ENCODE results near the gene INPPL1. TPM values are rescaled to one million over a fixed set of nuclear protein-coding genes. Genes with fewer than 3 reads are reported as not detected.
"Not testable (repeated sequence)": the region's sequence is repeated elsewhere in the genome, so short reads cannot be mapped to it uniquely, and the experiment has no call there.

The INPPL1 gene
- total RNA-seq, 1 experiment from 2014 or later: 109 TPM

DNA sequence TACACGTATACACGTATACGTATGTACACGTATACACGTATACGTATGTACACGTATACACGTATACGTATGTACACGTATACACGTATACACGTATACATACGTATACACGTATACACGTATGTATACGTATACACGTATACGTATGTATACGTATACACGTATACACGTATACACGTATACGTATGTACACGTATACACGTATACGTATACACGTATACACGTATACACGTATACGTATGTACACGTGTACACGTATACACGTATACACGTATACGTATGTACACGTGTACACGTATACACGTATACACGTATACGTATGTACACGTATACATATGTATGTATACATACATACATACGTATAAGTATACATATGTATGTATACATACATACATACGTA lies 23.1 kb upstream of the INPPL1 start:
- DNase-seq; H3K4me3 ChIP-seq (ENCODE audit: insufficient read depth, low read depth, low read length); H3K36me3 ChIP-seq (replicated peaks; ENCODE audit: control insufficient read depth, insufficient read depth, low read length); H3K27me3 ChIP-seq (ENCODE audit: control insufficient read depth, insufficient read depth, low read length): not testable (repeated sequence)

DNA sequence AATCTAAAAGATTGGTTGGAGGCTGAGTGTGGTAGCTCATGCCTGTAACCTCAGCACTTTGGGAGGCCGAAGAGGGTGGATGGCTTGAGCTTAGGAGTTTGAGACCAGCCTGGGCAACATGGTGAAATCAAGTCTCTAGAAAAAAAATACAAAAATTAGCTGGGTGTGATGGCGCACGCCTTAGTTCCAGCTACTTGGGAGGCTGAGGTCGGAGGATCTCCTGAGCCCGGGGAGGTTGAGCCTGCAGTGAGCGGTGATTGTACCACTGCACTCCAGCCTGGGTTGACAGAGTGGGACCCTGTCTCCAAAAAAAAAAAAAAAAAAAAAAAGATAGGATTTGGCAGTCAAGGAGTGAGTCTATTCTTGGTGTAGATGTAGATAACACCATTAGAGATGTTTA lies 22.0 kb upstream of the INPPL1 start:
- no peaks in the 10 kb centered on the region for H3K27me3 ChIP-seq (ENCODE audit: control insufficient read depth, insufficient read depth, low read length)
- no peak for DNase-seq
- no peaks in the 10 kb centered on the region for H3K36me3 ChIP-seq (replicated peaks; ENCODE audit: control insufficient read depth, insufficient read depth, low read length)
- H3K4me3 ChIP-seq (ENCODE audit: insufficient read depth, low read depth, low read length): no peak overlapping the region

DNA sequence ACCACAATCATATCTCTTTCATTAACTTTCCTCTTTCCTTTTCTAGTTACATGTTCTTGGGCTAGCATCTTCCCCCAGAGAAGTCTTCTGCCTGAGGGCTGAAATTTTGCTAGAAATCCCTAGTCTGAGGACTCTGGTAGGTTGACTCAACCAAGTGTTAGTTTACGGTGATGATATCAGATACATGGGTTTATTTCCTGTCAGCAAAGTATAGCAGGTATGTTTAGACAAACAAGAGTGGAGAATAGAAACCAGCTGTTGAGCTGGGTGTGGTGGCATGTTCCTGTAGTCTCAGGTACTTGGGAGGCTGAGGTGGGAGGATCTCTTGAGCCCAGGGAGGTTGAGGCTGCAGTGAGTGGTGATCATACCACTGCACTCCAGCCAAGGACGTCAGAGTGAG lies 21.4 kb upstream of the INPPL1 start:
- no peak for DNase-seq
- Histone ChIP-seq H3K4me3 (ENCODE audit: insufficient read depth, low read depth, low read length) (no peak overlapping the region), H3K27me3 (ENCODE audit: control insufficient read depth, insufficient read depth, low read length) (no peaks in the 10 kb centered on the region)

DNA sequence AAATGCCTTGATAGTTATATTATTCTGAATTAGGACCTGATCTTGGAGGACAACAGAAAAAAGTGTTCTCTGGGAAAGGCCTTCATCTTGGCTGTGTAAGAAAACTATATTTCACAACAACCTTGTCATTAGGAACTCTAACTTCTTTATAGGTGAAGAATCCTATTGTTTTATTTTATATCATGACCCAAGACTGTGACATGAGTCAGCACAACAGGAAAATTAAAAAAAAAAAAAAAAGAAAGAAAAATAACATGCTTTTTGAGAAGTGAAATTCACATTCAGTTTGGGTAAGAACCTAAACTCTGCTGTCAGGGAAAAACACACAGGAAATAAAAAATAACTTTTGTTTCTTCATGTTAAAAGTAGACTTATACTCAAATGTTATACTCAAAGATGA lies 19.7 kb upstream of the INPPL1 start:
- no peak for DNase-seq
- H3K27me3 ChIP-seq (ENCODE audit: control insufficient read depth, insufficient read depth, low read length): no peaks in the 10 kb centered on the region
- no peak overlapping the region for H3K4me3 ChIP-seq (ENCODE audit: insufficient read depth, low read depth, low read length)
- no peaks in the 10 kb centered on the region for H3K36me3 ChIP-seq (replicated peaks; ENCODE audit: control insufficient read depth, insufficient read depth, low read length)

More for the DNA sequence above, 21.4 kb upstream of the INPPL1 start:
- H3K36me3 ChIP-seq (replicated peaks; ENCODE audit: control insufficient read depth, insufficient read depth, low read length): no peaks in the 10 kb centered on the region

DNA sequence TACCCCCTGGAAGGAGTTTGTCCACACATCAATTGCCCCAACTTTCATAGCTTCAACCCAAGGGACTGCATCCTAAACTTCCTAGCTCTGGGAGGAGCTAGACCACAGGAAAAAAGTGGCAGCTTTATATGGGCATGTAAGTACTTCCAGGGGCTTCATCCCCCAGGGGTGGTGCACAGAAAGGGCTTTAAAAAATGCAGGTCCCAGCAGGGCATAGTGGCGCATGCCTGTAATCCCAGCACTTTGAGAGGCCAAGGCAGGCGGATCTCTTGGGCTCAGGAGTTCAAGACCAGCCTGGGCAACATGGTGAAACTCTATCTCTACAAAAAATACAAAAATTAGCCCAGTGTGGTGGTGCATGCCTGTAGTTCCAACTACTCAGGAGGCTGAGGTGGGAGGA lies 17.8 kb upstream of the INPPL1 start:
- H3K27me3 ChIP-seq (ENCODE audit: control insufficient read depth, insufficient read depth, low read length); H3K36me3 ChIP-seq (replicated peaks; ENCODE audit: control insufficient read depth, insufficient read depth, low read length); DNase-seq: not testable (repeated sequence)

DNA sequence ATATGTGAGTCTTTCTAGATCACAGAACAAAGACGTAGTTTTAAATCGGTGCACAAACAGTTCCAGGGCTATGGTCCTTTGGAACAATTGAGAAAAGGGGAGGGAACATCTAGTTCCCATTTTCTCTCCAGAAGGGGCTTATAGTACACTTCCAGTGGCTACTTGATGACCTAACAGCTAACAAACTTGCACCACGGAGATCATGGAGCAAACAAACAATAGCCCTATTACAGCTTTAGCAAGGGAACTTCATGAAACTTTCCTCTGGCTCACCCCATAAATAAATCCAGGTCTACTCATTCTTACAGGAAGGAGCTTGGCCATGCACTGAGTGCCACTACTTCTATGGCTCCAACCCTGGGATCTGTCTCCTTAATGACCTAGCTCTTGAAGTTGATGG lies 16.3 kb upstream of the INPPL1 start:
- H3K36me3 ChIP-seq (replicated peaks; ENCODE audit: control insufficient read depth, insufficient read depth, low read length): no peaks in the 10 kb centered on the region
- H3K4me3 ChIP-seq (ENCODE audit: insufficient read depth, low read depth, low read length): no peak overlapping the region
- no peak for DNase-seq

More for the DNA sequence above, 17.8 kb upstream of the INPPL1 start:
- H3K4me3 ChIP-seq (ENCODE audit: insufficient read depth, low read depth, low read length): not testable (repeated sequence)

DNA sequence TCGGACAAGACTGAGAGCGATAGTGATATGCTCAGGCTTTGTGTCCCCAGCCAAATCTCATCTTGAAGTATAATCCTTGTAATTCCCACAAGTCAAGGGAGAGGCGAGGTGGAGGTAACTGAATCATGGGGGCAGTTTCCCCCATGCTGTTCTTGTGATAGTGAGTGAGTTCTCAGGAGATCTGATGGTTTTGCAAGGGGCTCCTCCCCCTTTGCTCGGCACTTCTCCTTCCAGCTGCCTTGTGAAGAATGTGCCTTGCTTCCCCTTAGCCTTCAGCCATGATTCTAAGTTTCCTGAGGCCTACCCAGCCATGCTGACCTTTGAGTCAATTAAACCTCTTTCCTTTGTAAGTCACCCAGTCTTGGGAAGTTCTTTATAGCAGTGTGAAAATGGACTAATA lies 15.5 kb upstream of the INPPL1 start:
- no peak for DNase-seq
- Histone ChIP-seq H3K4me3 (ENCODE audit: insufficient read depth, low read depth, low read length) (no peak overlapping the region), H3K36me3 (replicated peaks; ENCODE audit: control insufficient read depth, insufficient read depth, low read length) (no peaks in the 10 kb centered on the region), H3K27me3 (ENCODE audit: control insufficient read depth, insufficient read depth, low read length) (no peaks in the 10 kb centered on the region)

More for the DNA sequence above, 16.3 kb upstream of the INPPL1 start:
- H3K27me3 ChIP-seq (ENCODE audit: control insufficient read depth, insufficient read depth, low read length): no peaks in the 10 kb centered on the region

DNA sequence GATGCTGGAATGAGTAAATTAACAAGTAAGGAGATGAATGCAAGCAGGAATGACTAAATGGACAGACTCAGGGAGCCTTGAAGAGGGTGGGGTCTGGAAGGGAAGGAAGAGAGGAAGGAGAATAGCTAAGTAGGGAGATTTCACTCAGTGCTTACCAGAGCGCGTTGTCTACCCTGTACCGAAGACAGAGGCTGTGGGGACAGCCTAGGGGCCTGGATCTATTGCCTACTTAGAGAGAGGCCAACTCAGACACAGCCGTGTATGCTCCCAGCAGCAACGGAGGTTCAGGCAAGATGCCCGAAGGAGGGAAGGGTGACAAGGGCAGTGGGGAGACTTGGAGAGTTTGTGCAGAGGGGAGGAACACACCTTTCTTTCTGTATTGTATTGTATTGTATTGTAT lies 7.9 kb upstream of the INPPL1 start, which contains the start of gene FOLR2:
TSS of gene FOLR2 (plus strand) at position 157 of the 400 bp plus-strand sequence. CDS start 1,791 bp downstream, outside the sequence.
- Histone ChIP-seq H3K27me3 (ENCODE audit: control insufficient read depth, insufficient read depth, low read length) (peaks cover 1% of the 10 kb centered on the region), H3K4me3 (ENCODE audit: insufficient read depth, low read depth, low read length) (no peak within 1 kb of the TSS), H3K36me3 (replicated peaks; ENCODE audit: control insufficient read depth, insufficient read depth, low read length) (no peaks in the 10 kb centered on the region)
- no peak for DNase-seq

DNA sequence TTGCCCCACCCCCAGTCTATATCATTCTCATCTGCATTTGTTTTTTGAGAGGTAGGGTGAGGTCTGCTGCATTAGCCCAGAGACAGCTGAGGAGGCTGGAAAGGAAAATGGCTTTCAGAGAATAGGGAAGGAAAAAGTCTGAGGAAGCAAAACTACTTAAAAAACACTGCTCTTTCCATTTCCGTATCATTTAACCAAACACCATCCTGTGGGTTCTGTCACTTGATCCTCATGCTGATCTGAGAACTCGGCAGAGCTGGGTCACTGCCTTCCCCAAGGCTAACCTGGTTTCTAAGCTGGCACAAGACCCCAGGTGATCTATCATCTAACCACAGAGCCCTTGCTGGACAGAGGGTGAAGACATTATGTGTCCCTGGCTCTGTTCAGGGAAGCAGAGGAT lies 6.7 kb upstream of the INPPL1 start:
- no peak for DNase-seq
- Histone ChIP-seq H3K36me3 (replicated peaks; ENCODE audit: control insufficient read depth, insufficient read depth, low read length) (no peaks in the 10 kb centered on the region), H3K27me3 (ENCODE audit: control insufficient read depth, insufficient read depth, low read length) (peaks cover 1% of the 10 kb centered on the region), H3K4me3 (ENCODE audit: insufficient read depth, low read depth, low read length) (no peak overlapping the region)

DNA sequence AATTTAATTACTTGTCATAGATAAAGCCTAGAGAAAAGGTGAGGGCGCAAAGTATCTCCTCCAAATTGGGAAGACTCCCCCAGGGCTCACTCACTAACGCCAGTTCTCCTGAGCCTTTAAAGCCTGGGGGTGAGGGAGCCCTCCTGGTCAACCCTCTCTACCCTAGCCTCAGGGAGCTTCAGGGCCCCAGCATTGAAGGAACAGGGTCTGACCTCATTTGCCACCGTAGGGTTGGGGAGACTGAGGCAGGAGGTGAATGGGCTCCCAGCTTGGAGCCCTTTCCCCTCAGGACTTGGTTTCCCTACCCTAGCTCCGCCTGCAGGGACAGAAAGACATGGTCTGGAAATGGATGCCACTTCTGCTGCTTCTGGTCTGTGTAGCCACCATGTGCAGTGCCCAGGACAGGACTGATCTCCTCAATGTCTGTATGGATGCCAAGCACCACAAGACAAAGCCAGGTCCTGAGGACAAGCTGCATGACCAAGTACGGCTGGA lies 6.3 kb upstream of the INPPL1 start:
- DNase-seq: no peak
- H3K36me3 ChIP-seq (replicated peaks; ENCODE audit: control insufficient read depth, insufficient read depth, low read length): no peaks in the 10 kb centered on the region
- H3K4me3 ChIP-seq (ENCODE audit: insufficient read depth, low read depth, low read length): no peak overlapping the region
- H3K27me3 ChIP-seq (ENCODE audit: control insufficient read depth, insufficient read depth, low read length): peaks cover 1% of the 10 kb centered on the region

DNA sequence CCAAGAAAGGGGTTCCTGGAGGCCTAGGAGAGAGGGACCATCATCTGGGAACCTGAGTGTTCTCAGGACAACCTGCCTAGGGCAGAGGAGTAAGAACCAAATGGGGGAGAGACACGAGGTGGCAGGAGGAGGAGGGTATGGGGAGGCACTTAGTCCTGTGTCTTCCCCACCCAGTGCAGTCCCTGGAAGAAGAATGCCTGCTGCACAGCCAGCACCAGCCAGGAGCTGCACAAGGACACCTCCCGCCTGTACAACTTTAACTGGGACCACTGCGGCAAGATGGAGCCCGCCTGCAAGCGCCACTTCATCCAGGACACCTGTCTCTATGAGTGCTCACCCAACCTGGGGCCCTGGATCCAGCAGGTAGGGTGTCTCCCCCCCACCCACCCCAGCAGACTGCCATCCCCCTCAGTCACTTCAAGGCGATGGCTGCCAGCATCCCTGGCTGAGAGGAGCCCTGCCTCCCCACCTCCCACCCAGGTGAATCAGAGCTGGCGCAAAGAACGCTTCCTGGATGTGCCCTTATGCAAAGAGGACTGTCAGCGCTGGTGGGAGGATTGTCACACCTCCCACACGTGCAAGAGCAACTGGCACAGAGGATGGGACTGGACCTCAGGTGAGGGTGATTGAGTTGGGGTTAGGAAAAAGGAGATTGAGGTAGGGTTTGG lies 3.7 kb upstream of the INPPL1 start:
- H3K4me3 ChIP-seq (ENCODE audit: insufficient read depth, low read depth, low read length): no peak overlapping the region
- H3K27me3 ChIP-seq (ENCODE audit: control insufficient read depth, insufficient read depth, low read length): peaks cover 1% of the 10 kb centered on the region
- DNase-seq: no peak
- H3K36me3 ChIP-seq (replicated peaks; ENCODE audit: control insufficient read depth, insufficient read depth, low read length): no peaks in the 10 kb centered on the region

DNA sequence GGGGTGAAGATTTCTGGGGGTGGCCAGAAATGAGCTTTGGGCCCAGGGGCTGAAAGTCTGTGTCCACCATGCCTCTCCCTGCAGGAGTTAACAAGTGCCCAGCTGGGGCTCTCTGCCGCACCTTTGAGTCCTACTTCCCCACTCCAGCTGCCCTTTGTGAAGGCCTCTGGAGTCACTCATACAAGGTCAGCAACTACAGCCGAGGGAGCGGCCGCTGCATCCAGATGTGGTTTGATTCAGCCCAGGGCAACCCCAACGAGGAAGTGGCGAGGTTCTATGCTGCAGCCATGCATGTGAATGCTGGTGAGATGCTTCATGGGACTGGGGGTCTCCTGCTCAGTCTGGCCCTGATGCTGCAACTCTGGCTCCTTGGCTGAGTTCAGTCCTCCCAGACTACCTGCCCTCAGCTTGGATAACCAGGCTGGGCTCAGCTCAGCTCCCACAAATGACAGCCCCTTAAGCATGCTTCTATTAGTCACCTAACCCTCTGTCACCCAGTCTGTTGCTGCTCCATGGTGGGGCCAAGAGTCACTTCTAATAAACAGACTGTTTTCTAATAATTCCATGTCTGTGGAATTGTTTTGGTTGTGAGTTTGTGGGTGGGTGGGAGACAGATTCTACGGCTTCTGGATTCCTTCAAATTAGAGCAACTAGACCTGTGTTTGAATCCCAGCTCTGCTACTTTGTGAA lies 3.0 kb upstream of the INPPL1 start:
- no peak overlapping the region for H3K4me3 ChIP-seq (ENCODE audit: insufficient read depth, low read depth, low read length)
- H3K27me3 ChIP-seq (ENCODE audit: control insufficient read depth, insufficient read depth, low read length): peaks cover 1% of the 10 kb centered on the region
- no peaks in the 10 kb centered on the region for H3K36me3 ChIP-seq (replicated peaks; ENCODE audit: control insufficient read depth, insufficient read depth, low read length)
- DNase-seq: no peak

DNA sequence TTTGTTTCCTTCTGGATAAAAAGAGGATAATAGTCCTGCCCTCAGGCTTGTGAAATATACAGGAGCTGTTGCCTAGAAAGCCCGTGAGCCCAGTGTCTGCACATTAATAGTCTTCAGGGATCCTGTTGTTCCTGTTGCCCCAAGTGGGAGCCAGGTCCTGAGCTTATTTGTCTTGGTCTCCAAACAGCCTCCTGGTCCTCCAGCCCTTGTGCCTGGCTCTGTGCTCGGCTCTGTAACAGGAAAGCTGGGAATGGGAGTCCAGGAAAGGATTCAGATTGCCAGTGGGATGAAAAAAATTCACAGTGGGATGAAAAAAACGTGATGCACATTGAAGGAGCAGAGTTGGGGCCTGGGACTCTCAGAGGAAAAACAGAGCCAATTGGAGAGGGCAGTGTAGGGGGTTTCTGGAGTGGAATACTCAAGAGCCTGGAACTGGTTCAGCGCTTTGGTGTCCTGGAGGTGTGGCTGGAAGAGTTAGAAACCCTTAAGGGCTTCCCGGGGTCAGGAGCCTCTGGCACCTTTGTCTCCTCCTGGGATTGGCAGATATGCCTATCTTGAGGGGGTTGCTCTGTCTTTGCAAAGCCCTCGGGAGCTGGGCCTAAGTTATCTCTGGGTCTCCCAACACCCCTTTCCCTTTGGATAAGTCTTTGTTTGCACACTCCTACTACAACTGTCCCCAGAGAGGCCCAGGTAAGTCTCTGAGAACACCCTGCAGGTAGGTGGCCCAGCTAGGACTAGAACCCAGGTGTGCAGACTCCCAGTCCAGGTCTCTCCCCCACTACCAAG lies 2.3 kb upstream of the INPPL1 start:
- peak; percentile 35 for DNase-seq
- H3K36me3 ChIP-seq (replicated peaks; ENCODE audit: control insufficient read depth, insufficient read depth, low read length): peaks cover under 1% of the 10 kb centered on the region; the same call in 1 of the 2 replicates
- peak overlapping the region; percentile 37 for H3K4me3 ChIP-seq (ENCODE audit: insufficient read depth, low read depth, low read length)
- H3K27me3 ChIP-seq (ENCODE audit: control insufficient read depth, insufficient read depth, low read length): peaks cover 1% of the 10 kb centered on the region

DNA sequence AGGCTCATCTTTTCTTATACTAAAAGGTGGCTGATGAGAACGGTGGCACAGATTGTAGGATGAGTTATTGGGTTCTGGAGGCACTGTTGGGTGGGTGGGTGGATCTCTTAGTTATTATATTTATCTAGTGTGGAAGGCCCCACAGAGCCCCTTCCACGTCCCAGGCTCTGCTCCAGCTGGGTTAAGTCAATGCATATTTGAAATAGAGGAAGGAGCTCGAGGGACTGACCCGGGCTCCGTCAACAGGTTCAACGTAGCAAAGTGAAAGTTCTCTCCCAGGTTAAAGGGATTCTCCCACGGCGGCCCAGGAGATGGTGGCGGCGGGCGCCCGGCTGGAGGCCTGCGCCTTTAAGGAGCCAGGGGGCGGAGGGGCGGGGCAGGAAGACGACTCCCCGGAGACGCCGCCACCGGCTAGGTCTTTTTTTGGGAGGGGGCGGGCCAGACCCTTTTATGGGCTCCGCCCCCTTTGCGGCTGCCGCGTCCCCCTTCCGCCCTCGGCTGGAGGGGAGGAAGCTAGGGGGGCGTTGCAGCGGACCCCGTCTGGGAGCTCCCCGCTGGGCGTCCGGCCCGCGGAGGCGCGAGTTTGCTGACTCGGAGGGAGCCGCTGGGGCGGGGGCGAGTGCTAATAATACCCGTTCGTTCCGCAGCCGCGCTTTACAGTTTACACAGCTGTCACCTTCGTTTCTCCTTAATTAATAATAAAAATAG lies 1.5 kb upstream of the INPPL1 start:
- peaks cover 1% of the 10 kb centered on the region for H3K27me3 ChIP-seq (ENCODE audit: control insufficient read depth, insufficient read depth, low read length)
- peak overlapping the region; percentile 72 for H3K4me3 ChIP-seq (ENCODE audit: insufficient read depth, low read depth, low read length)
- DNase-seq: peak; percentile 96
- H3K36me3 ChIP-seq (replicated peaks; ENCODE audit: control insufficient read depth, insufficient read depth, low read length): peaks cover 4% of the 10 kb centered on the region
